22Rv1 (cell line): ENCODE measurements around the gene CHRNA4.

Source experiments
- H3K27ac ChIP-seq: fragments of 450-650 bp; 2 replicates; pipeline ENCODE4 v1.5.1; 2017
- ZFX ChIP-seq: fragments of 450-650 bp; IDR thresholded peaks from 2 replicates; pipeline ENCODE4 v1.6.1; 2017; ENCODE audit warnings: antibody characterized with exemption, borderline replicate concordance
- TF ChIP-seq, protein P1 (sequence below): fragments of 450-650 bp; IDR thresholded peaks from 2 replicates; pipeline ENCODE4 v1.5.1; 2017; ENCODE audit warnings: mild to moderate bottlenecking

The CHRNA4 gene

DNA sequence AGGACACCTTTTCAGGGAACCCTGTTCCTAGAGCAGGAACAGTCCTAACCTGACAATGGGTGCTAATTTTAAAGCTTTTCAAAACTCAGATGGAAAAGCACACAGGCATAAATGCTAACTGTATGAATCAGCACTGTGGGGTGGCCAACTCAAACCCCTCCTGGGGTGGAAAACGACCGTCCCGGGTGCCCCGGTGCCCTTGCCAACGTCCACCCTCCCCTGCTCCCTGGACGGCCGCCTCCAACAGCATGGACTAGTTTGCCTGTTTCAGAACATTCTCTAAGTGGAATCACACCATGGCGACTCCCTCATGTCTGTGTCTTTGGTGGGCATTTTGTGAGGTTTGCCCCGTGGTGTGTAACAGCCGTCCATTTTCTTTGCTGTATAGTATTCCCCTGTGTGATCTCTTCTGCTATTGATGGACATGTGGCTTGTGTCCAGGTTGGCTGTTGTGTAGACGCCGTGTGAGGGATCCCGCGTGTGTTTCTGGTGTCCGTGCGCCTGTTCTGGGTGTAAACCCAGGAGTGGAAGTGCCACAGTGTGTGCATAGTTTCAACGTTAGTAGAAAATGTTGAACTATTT is 62.3 kb downstream of the CHRNA4 start:
- TF ChIP-seq, protein P1, sequence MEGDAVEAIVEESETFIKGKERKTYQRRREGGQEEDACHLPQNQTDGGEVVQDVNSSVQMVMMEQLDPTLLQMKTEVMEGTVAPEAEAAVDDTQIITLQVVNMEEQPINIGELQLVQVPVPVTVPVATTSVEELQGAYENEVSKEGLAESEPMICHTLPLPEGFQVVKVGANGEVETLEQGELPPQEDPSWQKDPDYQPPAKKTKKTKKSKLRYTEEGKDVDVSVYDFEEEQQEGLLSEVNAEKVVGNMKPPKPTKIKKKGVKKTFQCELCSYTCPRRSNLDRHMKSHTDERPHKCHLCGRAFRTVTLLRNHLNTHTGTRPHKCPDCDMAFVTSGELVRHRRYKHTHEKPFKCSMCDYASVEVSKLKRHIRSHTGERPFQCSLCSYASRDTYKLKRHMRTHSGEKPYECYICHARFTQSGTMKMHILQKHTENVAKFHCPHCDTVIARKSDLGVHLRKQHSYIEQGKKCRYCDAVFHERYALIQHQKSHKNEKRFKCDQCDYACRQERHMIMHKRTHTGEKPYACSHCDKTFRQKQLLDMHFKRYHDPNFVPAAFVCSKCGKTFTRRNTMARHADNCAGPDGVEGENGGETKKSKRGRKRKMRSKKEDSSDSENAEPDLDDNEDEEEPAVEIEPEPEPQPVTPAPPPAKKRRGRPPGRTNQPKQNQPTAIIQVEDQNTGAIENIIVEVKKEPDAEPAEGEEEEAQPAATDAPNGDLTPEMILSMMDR, result no peak
- TF ChIP-seq ZFX, result no peak

DNA sequence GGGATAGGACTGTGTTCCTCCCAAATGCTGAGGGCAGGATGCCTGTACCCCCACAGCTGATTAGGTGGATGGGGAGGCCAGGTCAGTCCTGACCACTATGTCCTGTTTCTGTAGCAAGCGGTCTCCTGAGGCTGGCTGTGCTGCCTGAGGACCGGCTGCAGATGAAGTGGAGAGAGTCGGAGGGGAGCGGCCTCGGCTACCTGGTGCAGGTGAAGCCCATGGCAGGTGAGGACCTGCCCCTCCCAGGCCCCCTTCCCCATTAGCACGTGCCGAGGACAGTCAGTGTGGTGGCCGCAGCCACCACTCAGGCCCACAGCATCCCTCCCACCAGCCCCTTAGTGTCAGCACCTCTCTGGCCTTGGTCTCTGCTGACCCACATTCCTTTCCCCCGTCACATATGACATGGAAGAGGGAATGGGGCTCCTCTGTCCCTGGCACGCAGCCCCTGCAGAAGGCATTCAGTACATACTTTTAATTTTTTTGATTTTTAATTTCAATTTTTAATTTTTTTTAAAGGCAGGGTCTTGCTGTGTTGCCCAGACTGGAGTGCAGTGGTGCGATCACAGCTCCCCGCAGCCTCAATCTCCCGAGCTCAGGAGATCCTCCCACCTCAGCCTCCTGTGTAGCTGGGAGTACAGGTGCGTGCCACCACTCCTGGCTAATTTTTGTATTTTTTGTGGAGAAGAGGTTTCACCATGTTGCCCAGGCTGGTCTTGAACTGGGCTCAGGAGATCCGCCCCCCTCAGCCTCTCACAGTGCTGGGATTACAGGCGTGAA is 63.2 kb downstream of the CHRNA4 start:
- TF ChIP-seq ZFX, result no peak
- TF ChIP-seq, protein P1, result no peak
- H3K27ac ChIP-seq, result no peak overlapping the region

More for the DNA sequence above, 62.3 kb downstream of the CHRNA4 start:
- H3K27ac ChIP-seq, result no peak overlapping the region

DNA sequence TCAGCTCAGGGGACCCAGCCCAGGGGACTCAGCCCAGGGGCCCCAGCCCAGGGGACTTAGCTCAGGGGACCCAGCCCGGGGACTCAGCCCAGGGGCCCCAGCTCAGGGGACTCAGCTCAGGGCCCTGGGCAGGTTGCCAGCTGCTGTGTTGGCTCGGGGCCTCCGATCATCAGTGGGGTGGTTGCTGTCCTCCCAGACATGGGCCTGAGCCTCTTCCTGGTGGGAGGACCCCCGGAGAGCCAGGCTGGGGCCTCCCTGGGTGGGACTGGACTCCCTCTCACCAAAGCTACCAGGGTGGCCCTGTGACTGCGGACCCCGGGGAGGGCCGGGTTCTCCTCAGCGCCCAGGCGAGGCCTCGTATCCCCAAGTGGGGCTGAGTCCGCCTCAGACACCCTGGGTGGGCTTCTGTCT is 63.8 kb downstream of the CHRNA4 start:
- TF ChIP-seq, protein P1, result no peak
- no peak for TF ChIP-seq ZFX
- no peak overlapping the region for H3K27ac ChIP-seq

DNA sequence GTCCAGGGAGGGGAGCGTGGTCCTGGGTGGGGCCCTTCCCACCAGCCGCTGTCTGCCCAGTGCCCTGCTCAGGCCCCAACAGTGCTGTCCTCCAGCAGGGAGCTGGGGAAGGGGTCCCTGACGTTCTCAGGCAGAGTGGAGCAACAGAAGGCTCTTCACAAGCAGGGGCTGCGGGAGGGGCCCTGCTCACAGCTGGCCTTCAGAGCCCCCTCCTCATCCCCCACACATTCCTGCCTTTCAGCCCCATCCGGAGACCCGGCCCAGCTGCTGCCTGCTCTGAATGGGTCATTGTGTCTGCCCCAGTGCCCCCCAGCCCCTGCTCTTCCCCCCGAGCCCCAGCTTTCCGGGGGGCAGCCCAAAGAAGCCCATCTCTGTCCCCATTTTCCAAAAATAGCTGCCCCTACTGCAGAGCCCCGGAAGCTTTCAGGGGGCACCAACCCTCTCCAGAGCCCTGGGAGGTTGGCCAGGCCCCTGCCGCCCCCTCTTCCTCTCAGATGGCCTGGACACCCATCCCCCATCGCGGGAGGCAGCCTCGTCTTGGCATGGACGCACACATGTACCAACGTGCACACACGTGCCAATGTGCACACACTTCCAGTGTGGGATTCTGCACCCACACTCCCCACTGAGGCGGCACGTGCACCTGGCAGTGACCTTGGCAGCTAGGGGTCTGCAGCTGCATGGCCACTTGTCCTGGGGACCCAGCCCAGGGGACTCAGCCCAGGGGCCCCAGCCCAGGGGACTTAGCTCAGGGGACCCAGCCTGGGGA is 64.4 kb downstream of the CHRNA4 start:
- H3K27ac ChIP-seq, result no peak overlapping the region
- TF ChIP-seq, protein P1, result no peak
- no peak for TF ChIP-seq ZFX

DNA sequence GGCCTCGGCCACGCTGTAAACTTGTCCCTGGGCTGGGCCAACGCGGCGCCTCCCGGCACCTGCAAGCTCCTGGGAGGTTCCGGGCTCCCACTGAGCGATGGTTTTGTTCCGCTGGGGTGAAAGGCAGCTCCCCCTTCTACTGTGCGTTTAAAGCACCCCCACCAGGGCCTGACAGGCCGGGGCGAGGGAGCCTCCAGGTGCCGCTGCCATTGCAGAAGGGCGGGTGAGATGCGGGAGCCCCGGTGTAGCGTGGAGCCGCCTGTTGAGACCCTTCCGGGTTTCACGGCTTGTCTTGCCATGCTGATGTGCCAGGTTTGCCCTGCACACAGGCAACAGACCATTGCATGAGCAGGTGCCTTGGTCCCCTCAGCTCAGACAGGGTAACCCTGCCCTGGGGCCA is 65.3 kb downstream of the CHRNA4 start:
- TF ChIP-seq, protein P1, result no peak
- no peak for TF ChIP-seq ZFX
- no peak overlapping the region for H3K27ac ChIP-seq

DNA sequence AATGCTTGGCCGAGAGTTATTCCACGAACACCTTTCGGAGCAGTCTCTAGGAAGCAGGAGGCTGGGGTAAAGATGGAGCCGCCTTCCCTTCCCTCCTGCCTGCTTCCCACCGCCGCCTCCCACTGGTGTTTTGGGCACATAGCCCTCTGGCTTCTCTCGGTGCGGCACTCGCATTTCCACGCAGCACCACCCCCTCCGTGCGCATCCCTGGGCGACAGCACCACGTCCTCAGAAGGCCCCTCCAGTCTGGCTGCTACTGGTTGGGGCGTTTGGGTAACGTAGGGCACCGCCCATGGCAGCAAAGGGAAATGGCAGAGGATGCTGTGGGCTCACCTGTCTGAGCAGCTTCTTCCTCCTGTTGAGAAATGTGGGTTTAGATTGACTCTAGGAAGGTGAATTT is 65.7 kb downstream of the CHRNA4 start:
- TF ChIP-seq, protein P1, result 0 out of 2 replicates have a peak, but pooled peaks have one; percentile 10
- TF ChIP-seq ZFX, result no peak
- H3K27ac ChIP-seq, result no peak overlapping the region
